NCI-H226 (cell line): ENCODE results near the gene AXIN1.

Source experiments
- DNase-seq: peaks from one replicate; pipeline ENCODE4 v3.0.0-alpha.2; 2015

Gene AXIN1

DNA sequence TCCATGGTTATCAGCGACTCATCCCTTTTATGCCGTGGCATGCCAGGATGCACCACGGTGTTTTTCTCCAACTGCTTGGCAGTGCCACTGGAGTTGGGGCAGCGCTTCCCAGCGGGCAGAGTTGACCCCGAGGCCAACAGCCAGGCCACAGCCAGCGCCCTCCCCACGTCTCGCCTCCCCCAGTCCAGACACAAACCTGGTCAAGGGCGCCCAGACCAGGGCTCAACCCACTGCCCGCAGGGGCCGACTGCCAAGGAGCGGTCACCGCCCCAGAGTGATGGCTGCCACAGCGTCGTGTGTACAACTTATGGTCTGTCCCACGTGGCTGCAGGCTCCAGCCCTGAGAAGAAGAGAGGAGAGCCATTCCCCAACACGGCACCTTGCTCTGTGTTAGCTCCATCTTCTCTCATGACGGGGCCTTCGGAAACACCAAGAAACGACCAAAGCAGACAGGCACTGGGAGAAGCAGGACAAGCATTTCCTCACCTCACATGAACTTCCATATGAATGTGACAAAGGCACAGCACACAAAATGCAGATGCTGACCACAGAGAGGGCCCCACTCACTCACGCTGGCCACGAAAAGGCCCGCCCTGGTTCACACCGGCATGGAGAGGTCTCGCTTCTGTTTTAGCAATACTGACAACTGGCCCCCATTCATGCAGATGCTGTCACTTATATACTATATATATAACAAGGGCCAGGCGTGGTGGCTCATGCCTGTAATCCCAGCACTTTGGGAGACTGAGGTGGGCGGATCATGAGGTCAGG lies 27.0 kb downstream of the AXIN1 start:
- DNase-seq, result no peak

DNA sequence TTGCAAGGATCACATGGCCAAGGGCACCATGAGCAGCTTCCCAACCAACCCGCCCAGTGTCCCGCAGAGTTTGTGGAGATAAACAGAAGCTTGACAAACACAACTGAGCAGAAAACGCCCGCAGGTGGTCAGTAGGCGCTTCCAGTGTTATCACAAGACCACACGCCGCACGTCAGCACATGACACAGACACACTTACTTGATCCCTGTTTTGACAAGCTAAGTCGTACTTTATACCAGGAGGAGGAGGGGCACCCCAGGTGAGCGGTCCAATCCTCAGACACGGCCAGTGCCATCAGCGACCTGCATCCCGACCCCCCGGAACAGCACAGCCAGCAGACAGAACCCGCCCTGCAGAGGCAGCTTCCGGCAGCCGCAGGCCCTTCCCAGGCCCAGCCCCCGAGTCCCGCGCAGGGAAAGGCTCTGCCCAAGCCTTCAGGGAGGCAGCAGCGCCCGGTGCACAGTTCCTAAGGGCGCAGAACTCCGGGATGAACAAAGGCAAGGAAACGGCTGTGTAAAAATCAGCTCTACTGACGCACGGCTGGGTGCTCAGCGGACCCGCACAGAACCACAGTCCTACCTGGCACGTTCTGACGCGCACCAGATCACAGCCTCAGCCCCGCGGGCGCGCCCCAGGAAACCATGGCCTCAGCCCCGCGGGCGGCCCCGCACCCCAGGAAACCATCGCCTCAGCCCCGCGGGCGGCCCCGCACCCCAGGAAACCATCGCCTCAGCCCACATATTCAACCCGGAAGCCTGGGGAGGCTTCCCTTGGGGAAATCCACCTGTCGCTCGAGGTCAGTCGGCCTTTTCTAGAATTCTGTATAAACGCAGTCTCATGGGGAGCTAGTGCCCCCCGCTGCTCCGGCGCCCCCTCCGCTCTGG lies 27.8 kb downstream of the AXIN1 start:
- no peak for DNase-seq

DNA sequence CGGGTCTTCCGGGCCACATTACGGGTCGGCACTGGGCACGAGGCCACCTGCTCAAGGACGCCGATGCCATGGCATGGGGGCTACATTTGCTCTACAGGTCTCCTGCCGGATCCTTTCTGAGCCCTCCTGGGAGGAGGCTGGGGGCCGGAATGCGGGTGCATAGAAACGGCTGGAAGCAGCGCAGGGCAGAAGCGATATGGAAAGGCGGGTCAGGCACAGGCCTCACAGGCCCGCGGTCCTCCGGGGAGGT lies 28.4 kb downstream of the AXIN1 start:
- no peak for DNase-seq

DNA sequence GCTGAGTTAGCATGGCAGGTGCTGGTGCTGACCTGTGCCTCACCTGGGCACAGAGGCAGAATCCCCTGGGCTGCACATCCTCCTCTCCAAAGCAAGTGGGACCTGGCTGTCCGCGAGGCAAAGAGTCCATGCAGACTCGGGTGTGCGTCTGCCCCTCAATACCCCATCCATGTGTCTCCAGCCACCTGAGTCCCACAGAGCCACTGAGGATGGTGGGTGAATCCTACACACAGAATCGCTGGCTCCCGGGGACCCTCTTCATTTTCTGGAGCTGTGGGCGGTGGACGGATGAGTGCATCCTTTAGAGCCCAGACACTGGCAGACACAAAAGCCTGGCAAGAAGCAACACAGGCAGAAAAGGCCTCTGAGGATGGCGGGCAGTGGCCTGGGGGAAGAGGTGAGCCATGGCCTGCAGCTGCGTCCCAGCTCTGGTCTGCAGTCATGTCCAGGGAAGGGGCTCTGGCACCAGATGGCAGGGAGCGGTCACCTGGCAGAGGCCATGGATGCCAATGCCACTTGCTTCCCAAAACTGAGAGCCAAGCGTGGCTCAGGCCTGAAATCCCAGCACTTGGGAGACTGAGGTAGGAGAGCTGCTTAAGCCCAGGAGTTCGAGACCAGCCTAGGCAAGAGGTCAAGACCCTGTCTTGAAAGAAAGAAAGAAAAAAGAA lies 29.9 kb downstream of the AXIN1 start:
- no peak for DNase-seq

DNA sequence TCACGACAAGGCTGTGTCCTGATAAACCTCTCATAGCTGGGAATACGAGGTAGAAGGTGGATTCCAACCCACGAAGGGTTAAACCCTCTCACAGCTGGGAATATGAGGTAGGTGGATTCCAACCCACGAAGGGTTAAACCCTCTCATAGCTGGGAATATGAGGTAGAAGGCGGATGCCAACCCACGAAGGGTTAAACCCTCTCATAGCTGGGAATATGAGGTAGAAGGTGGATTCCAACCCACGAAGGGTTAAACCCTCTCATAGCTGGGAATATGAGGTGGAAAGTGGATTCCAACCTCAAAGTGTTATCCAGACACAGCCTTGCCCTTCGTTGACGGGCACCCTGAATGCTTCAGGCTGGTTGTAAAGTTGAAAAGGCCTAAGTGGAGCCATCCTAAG lies 31.0 kb downstream of the AXIN1 start:
- no peak for DNase-seq

DNA sequence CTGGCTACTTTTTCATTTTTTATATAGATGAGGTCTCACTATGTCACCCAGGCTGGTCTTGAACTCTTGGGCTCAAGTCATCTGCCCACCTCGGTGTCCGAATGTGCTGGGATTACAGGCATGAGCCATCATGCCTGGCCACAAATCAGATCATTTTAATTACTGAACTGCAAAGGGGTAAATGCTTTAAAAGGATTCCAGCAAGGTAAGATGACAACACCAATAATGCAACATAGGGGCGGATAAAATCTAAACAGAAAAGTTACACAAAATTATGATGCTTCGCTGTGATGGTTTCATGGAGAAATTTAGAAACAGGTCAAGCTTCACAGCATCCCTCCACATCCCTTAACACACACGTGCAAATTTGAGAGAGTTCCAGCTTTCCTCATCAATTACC lies 32.3 kb downstream of the AXIN1 start:
- no peak for DNase-seq

DNA sequence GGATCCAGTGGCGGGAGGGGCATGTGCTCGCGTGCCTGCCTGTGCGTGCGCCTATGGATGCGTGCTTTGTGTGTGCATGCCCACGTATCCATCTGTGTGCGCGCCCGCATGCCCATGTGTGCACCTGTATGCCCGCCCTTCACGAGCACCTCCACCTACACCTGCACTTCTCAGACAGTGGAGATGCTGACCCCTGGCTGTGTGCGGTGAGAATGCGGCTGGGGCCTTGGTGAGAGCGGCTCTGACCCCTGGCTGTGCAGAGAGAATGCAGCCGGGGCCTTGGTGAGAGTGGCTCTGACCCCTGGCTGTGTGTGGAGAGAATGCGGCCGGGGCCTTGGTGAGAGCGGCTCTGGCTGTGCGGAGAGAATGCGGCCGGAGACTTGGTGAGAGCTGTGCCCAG lies 33.9 kb downstream of the AXIN1 start:
- no peak for DNase-seq

DNA sequence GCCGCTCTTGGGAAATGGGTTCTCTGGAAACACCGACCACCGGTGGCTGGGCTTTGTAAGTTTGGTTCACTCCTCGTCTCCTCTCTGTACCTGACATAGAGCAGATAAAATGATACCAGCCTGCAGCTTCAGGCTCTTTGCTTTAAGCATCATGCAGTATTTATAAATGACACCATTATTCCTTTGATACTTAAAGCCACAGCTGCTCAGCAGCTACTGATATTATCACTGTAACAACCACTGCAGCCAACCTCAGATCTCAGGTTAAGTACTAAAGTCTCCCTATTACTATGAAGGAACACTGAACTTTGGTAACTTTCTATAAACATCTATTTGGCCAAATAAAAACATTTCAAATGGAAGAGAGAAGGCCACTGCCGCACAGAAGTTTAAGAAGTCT lies 34.9 kb downstream of the AXIN1 start:
- no peak for DNase-seq

DNA sequence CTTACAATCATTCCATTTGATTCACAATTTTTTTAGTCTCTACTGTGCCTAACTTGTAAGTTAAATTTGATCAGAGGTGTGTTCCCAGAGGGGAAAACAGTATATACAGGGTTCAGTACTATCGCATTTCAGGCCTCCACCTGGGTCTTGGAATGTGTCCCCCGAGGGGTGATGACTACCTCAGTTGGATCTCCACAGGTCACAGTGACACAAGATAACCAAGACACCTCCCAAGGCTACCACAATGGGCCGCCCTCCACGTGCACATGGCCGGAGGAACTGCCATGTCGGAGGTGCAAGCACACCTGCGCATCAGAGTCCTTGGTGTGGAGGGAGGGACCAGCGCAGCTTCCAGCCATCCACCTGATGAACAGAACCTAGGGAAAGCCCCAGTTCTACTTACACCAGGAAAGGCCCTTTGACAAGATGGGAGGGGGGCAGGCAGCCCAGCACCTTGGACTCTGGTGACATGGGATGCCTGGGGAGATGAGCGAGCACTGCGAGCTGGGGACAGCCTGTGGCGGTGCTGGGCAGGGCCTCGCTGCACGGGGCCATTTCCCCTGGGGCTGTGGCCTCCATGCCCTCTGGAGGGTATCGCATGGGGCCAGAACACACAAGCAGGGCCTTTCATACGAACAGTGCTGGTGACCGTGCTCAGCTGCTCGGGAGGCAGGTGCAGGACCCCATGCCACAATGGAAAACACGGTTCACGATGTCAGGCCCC lies 35.6 kb downstream of the AXIN1 start:
- DNase-seq, result no peak

DNA sequence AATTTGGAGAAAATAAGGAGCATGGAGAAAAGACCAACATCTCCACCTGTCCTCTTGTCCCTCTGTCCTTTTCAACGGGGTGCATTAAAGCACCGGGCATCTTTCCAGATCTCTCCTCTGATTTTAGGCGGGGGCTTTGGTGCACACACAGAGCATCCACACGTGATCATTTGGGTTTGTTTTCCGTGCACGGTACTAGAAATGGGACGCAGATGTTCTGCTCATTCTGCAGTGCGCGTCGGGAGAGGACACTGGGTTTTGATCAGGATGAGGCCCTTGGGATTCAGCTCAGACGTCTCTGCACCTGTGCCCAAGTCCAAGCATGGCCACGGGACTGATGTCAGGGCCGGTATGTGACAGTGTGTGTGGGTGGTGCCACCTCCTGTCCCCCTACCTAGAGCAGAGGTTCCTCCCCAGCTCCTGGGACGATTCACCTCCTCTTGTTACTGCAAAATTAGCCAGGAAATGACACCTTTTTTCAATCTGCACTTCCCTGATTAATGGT lies 37.7 kb downstream of the AXIN1 start:
- DNase-seq, result no peak

DNA sequence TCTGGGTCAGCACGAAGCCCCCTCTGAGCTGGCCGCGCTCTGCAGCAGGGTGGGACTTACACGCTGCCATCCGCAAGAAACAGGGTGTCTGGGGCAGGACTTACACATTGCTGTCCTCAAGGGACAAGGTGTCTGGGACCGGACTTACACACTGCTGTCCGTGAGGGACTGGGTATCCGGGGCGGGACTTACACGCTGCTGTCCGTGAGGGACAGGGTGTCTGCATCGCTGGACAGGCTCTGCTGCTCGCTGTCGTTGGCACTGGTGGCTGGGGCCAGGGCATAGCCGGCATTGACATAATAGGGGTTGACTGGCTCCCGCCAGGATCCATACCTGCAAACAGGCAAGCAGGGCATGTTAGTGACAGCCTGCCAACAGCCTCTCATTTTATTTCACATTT lies 38.2 kb downstream of the AXIN1 start:
- no peak for DNase-seq

DNA sequence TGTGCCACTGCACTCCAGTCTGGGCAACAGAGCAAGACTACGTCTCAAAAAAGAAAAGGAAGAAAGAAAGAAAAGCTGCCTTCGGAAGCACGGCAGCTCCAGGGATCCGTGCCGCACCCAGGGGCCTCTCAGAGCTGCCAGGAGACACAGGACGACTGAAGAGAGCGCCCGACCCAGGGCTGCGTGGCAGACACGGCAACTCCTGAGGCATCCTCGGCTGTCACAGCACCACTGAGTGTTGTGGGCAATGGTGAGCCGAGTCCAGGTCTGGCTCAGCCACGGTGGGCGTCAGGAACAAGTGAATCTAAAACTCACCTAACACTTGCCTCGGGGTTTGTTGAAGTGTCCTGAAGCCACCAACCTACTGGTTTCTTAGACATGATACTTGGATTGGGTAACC lies 40.8 kb downstream of the AXIN1 start:
- no peak for DNase-seq

DNA sequence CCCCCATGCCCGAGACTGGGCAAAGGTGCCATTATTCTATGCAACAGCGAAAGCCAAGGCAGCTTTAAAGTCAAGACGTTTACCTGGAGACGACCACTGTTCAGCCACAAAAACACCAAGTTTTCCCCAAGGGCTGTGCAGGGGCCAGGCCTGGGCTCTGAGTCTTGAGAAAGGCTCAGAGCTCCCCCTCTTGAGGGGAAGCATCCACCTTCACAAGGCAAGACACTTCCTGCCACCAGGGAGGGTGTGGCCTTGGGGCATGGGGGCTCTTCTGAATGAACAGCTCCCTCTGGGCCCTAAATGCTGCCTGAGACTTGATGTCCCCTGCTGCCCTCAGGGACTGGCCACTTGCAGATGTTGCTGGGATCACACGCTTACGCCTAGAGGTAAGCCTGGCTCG lies 43.0 kb downstream of the AXIN1 start:
- no peak for DNase-seq

DNA sequence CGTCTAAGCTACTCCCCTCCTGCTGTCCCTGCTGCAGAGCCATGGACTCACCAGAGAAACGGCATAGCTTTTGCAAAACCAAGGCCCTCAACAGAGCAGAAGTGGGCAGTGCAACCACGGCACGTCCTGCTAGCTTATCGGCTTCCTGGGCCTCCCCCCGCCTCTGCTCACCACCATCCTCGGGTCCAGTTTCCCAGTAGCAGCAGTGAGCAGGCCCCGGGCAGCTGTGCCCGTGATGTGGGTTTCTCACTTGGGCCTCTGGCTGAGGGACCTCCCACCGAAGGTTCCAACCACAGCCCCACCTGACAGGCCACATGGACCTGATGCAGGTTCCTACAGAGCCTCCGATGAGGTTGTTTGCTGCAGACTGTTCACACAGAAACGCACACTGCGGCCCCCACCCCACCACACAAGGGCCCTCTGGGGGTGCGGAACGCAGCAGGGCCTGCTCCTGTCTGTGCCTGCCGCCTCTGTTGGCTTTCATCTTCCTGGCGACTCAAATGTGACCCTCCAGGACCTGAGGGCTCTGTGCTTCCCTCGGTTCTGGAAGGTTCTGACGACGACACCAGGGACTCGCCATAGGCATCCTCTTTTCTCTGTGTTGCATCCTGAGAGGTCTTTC lies 44.7 kb downstream of the AXIN1 start:
- DNase-seq, result no peak

DNA sequence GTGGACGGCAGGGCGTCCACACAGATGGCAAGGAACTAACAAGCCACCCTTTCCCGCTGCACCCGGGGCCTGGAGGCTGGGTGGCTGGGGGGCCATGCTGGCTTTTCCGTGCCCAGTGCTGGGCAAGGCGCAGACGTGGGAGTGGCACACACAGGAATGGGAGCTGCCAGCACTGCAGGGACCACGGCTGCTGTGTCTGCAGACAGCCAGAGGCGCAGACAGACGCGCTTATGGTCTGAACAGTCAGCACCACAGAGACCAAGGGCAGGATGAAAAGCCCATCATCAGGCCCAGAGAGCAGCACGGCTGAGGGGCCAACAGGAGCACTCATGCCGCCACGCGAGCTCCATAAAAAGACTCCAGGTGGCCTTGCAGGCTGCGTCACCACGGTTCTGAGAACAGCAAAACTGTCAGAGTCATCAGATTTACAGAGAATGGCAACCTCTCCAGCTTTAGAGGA lies 45.6 kb downstream of the AXIN1 start:
- no peak for DNase-seq

DNA sequence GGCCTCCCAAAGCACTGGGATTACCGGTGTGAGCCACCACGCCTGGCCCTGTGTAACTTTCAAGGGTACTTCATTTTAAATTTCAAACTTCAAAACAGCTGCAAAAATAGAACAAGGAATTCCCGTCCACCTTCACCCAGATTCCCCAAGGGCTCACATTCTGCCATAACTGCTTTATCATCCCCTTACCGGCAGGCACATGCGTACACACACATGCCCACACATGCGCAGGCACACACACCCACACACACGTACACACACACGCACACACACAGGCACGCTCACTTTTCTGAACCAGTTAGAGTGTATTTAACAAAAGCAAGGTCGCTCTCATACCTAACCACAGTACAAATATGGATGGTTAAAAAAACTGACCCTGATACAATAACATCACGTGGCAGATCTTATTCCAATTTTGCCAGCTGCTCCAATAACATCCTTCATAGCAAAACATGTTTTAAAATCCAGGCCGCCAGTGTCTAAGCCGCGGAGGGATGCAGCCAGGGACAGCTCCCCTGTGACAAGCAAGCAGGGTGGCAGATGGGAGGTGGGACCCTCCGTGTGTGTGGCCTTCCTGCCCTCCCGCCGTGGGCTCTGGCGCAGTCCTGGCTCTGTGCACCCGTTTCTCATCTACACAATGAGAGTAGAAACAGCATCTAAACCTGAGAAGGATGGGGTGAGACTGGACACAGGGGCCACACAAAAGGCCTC lies 46.5 kb downstream of the AXIN1 start:
- no peak for DNase-seq

DNA sequence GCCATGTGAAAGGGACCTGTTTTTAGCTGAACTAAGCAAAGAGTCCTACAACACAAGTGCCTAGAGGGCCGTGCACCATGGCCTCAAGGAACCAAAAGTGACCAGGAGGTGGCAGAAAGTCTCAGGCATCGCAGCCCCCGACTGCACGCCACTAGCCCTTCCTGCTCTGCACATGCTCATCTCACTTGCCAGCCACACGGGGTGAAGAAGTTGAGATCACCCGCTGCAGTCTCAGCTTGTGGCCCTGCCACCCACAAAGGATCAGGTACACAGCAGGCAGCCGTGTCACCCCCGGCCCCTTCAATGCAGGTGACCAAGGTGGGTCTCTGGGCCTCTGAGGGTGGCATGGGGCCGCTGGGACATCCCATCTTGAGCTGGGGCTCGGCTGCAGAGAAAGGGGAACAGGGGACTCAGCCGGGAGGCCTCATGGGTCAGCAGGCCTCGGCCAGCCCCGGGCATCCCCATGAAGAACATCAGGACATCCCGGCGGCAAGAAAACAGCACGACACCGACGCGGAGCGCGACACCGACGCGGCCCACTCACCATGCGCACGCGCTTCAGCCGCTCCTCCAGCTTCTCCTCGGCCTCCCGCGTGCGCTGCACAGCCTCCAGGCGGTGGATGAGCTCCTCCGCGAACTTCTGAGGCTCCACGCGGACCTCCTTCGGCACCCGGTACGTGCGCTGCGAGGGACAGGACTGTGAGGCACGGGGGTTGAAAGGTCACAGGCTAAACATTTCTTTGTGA lies 48.6 kb downstream of the AXIN1 start:
- no peak for DNase-seq

DNA sequence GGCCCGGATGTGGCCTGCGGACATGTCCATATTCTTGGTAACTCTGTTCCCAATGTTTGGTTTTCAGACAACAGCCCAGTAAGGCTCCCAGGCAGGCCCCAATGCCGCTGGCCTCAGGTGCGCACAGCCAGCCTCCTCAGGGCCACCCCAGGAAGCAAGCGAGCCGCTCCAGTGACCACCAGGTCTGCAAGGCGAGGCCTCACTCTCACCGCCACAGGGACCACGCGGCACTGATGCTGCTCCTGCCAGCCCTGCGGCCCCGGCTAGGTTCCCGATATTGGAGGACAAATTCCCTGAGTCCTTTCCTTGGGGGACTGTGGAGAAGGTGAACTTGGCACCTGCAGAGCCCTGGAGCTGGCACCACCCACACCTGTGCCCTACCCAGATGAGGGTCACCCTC lies 50.6 kb downstream of the AXIN1 start:
- DNase-seq, result no peak

DNA sequence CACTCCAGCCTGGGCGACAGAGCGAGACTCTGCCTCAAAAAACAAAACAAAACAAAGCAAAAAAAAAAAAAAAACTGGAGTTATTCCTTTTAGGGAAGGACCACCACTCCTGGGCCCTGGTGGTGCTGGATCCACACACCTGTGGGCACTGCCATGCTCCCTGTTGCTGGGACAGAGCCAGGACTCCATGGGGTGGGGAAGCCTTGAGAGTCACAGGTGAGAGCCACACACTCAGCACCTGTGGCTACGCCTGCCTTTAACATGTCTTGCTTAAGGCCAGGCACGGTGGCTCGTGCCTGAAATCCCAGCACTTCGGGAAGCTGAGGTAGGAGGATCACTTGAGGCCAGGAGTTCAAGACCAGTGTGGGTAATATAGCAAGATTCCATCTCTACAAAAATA lies 51.3 kb downstream of the AXIN1 start:
- no peak for DNase-seq

DNA sequence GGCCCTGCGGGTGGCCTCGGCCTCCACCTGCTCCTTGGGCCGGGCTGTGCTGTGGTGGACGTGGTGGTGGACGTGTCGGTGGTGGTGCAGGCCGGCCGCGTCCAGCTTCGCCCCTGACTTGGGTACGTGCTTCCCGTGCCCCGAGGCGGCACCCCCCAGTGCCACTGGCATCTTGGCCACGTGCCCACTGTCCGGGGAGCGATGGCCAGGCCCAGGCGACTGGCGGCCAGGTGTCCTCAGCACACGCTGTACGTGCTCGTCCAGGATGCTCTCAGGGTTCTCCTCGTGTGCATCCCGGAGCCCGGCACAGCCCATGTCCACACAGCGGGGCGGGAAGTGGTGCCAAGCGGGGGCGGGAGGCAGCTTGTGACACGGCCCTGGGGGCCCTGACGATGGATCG lies 54.7 kb downstream of the AXIN1 start:
- DNase-seq, result no peak

DNA sequence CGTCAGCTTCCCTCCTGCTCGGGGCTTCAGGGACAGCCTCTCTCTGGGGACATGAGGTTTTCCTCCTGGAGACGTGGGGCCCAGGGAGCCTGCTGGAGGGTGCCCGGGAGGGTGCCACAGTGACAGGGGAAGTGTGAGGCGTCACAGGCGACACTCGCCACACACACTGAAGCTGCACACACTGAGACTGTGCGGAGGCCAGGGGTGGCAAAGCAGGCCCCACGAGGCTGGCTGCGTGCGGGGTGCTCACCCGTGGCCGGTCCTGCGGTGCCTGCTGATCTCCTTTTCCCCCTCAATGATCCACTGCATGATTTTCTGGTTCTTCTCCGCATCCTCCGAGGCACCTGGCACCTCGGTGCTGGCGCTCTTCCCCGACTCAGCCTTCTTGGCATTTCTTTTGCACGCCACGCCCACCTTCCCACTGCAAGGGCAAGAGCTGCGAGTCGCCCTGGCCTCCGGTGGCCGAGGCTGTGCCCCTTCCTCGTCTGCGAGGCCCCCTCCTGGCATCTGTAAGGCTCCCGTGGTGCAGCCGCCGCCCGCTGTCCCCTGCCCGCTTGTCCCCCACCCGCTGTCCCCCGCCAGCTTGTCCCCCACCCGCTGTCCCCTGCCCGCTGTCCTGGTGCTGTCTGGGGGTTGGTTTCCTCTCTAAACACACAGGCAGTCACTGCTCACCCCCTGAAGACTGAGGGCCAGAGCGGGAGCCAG lies 55.6 kb downstream of the AXIN1 start:
- no peak for DNase-seq
